ENCODE results near the gene LSMEM2.
"Not testable (repeated sequence)": the region's sequence is repeated elsewhere in the genome, so short reads cannot be mapped to it uniquely, and the experiment has no call there.

Gene LSMEM2

DNA sequence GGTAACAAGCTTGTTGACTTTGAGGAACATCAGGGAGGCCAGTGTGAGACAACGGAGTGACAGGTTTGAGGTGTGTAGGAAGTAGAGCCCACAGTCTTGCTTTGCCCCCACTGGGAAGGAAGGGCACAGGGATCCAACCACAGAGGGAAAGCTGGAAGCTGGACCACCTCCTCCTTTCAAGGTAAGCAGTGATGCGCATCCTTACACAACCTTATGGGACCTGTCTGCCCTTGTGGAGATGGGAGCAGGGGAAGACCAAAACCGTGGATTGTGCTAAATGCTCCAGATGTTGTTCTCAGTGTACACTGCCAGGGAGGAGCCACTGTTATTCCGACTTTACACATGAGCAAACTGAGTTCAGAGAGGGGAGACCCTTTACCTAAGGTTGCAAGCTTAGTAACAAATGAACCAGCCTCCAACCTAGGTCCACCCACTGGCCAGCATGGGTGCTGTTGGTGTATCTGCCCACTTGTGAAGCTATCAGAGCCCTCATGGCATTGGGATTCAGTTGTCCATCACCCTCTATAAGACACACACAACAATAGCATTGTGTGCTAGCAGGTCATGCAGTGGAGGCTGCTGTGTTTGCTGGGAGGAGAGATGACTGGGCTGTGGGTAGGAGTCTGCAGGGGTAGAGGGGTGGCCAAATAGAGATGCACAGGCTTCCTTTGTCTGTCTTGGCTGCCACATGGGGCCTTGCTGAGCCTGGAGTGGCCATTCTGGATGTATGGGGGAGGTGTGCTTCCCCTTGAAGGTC, 586 bp upstream of the LSMEM2 start:
- no peak for DNase-seq (ENCODE audit: low spot score)

DNA sequence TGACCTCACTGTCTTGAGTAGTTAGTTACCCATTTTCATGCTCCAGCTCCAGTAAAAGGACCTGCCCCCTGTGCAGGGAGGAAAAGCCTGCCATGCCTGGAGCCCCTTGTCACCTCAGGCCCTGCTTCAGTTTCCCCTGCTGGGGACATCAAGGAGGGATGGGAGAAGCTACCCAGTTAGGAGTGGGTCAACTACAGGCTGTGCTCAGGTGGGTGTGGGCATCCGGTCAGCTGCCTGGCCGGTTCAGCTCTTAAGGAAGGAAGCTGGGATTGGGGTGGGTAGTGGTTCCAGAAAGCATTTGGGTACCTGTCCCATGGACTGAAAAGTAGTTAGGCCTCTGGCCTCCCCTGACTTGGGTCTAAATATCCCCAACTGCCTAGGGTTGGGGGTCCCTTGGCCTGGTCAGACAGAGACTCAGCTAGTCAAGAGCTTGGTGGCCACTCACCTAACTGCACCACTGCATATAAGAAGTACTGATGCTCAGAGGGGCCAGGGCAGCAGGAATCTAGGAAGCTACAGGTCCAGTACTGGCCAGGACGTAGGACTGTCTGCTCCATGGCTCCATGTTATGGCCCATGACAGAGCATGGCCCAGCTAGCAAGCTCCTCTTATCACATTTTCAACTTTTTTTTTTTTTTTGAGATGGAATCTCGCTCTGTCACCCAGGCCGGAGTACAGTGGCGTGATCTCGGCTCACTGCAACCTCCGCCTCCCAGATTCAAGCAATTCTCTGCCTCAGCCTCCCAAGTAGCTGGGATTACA, 549 bp downstream of the LSMEM2 start:
- no peak for DNase-seq (ENCODE audit: low spot score)

DNA sequence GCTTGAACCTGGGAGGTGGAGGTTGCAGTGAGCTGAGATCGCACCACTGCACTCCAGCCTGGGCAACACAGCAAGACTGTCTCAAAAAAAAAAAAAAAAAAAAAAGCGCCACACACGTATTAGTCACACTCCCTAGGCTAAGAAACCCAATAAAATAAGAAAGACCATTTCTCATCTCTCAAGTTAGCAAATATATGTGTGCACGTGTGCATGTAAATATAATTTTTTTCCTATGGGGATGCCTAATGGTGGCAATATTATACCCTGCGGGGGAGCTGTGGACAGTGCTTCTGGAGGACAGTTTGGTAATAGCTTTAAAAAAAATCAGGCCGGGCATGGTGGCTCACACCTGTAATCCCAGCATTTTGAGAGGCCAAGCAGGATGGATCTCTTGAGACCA, 5.2 kb downstream of the LSMEM2 start:
- DNase-seq (ENCODE audit: low spot score): not testable (repeated sequence)

DNA sequence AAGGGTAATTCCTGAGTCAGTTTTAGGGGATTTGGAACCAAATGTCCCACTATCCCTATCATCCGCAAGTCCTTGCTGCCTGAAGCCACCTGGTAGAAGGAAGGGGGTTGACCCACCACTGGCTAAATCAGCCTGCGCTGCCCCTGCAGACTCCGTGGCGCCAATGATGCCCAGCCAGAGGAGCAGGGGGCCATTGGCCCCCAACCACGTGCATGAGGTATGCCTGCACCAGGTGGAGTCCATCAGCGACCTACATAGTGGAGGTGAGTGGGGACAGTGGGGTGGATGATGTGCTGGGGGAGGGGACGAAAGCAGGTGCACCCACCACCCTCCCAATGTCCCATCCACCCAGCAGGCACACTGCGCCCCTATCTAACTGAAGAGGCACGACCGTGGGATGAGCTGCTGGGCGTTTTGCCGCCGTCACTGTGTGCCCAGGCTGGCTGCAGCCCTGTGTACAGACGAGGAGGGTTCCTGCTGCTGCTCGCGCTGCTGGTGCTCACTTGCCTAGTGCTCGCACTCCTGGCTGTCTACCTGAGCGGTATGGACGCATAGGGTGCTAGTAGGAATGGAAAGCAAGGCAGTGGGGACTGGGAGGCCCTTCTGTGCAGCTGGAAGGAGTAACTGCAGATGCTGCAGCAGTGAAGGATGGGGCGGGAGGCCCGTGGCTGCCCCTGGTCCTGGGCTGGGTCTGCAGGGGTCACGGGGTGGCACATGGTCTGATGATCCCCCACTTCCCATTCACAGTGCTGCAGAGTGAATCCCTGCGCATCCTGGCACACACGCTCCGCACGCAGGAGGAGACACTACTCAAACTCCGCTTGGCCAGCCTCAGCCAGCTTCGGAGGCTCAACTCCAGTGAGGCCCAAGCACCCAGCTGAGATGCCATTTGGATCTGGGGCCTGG, 7.7 kb downstream of the LSMEM2 start:
- DNase-seq (ENCODE audit: low spot score): no peak

DNA sequence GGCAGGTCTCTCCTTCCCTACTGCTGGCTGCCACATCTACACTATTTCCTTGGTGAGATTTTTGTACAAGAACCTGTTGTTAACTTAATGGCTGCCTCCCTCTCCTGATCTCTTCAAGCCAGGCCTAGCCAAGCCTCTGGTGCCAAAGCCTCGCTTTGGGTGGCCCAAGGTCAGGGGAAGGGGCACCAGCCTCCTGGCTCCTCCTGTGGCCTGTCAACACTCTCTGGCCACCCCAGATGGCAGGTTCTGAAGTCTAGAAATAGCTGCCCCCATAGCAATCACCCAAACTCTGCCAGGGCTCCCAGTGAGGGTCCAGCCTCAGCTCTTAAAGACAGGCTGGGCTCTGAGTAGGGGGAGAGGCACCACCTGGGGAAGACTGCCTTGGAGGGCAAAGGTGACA, 8.4 kb downstream of the LSMEM2 start:
- DNase-seq (ENCODE audit: low spot score): no peak

DNA sequence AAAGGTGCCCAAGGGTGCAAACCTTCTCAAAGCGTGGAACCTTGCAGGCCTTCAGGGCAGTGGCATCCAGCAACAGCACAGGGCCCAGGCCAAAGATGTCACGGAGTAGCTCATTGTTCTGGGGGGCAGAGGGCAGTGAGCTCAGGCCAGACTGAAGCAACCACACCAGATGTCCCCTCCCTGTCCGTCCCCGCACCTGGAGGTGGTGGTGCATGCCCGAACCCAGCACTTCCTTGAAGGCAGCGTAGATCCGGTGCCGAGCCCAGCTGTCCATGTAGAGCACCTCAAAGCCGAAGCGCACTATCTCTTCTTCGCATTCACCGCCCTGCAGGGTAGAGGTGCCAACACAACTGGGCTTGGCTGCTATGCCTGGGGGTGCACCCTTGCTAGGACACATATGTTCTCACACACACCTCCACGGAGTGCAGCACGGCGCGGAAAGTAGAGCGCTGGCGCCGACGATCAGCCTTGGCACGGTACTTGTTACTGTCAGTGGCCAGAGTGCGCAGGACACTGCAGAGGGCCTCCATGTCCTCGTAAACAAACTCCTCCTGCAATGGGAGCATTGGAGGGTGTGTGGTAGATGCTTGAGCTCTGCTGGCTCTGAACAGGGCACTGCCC, 9.6 kb downstream of the LSMEM2 start:
- DNase-seq (ENCODE audit: low spot score): no peak

DNA sequence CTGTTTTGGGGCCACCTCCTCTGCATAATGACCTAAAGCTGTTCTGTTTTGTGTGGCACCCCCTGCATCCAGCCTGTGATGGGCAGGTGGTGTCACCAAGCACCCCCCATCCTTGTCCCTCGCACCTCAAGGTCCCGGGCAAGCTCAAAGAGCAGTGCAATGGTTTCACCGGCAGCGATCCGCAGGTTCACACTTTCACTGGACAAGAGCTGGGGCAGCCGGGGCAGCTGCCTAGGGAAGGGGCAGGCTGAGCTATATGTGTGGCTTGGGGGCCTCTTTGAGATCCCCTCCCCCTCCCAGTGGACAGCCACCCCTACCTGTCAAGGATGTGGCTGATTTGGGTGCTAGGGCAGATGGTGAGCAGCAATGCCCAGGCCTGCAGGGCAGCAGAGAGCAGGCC, 10.2 kb downstream of the LSMEM2 start:
- DNase-seq (ENCODE audit: low spot score): no peak

DNA sequence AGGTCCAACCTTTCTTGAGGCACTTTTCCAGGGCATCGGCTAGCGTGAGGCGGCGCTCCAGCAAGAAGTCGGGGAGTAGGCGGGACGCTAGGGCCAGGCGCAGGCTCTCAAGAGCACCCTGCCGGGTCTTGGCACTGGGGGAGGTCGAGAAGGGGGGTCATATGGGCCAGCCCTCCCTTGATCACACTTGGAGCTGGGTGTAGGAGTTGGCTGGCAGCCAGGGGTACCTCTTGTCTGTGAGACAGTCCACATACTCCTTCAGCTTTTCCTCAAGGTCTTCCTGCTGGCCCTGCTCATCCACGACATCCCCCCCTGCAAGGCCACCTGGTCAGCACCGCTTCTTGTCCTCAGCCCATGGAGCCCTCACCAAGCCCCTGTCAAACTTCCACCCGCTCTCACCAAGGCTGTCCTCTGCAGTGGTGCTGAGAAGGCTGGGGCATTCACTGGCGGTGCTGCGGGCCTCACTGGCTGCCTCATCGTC, 11.3 kb downstream of the LSMEM2 start:
- DNase-seq (ENCODE audit: low spot score): no peak

DNA sequence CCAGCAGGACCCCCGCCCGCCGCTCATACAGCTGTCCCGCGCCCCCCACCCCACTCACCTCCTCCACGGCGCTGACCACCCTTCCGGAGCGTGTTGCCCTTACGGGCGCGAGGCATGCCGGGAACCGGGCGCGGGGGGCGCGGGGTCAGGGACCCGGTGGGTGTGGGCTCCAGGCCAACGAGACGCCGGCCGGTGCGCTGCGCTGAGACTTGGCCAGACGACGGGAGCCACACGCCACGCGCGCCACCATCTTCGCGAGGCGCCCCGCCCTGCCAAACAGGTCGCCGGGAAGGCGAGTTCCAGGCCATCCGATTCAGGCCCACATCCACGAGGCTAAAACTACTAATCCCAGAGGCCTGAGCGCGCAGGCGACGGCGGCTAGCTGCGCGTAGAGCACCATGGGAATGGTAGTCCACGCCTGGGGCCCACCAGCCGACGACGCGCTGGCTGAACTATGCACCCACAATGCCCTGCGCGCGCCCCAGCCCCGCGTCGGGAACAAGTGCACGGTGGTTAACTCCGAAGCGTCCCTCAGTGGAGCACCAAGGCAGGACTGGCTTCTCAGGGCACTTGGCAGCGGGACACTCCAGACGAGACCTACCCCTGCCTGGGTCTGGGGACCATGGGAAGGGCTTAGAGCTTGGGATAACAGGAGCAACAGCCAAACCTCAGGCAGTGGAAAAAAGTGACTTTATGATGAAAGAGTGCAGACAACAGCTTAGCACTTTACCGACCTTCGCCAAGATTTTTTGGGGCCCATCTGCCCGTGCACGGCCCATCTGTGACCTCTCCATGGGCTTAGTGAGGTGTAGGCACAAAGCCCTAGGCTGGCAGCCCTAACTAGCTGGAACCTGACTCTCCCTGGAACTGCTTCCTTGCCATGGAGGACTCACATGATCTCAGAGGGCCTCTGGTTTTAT, 13.5 kb downstream of the LSMEM2 start, which contains the start of gene IFRD2:
Gene IFRD2, minus strand, starts transcription at position 271 of the 920 bp plus-strand sequence. Its CDS starts 155 bp downstream, at position 116.
- peak; percentile 97 for DNase-seq (ENCODE audit: low spot score)

DNA sequence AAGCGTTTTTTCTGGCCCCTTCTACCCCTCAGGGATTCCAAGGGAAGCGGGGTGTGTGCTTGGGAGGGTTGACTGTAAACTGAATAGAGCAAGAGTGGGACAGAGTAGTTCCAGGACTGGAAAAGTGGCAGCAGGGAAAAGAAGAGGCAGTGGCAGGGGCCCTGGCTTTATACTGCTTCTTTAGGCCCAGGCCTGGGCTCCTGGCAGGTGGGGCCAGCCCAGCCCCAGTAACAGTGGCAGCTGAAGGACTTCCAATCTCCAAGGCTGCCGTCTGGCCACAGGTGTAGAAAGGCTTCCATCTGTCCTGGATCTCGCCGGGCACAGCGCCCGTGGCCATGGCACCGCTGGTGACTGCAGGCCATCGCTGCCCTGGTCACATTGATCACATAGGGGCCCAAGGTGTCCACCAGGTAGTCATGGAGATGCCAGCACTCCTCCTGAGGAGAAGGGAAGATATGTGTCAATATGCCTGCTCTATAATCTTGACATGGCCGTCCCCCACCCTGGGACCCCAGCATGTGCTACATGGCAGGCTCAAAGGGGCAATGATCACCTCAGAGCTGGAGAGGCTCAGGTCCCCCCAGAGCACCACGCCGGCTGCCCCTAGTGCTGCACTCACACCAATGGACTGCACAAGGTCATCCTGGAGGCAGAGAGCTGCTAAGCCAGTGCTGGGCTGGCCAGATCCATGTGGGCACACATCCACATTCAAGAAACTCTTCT, 14.4 kb downstream of the LSMEM2 start:
- no peak for DNase-seq (ENCODE audit: low spot score)

DNA sequence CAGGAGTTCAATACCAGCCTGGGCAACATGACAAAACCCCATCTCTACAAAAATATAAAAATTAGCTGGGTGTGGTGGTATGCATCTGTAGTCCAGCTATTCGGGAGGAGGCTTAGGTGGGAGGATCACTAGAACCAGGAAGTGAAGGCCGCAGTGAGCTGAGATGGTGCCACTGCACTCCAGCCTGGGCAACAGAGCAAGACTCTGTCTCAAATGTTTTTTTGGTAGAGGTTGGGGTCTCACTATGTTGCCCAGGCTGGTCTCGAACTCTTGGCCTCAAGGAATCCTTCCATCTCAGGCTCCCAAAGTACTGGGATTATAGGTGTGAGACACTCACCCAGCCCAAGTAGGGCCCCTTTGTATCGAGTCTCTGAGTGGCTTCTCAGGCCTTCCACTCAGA, 15.2 kb downstream of the LSMEM2 start:
- no peak for DNase-seq (ENCODE audit: low spot score)

DNA sequence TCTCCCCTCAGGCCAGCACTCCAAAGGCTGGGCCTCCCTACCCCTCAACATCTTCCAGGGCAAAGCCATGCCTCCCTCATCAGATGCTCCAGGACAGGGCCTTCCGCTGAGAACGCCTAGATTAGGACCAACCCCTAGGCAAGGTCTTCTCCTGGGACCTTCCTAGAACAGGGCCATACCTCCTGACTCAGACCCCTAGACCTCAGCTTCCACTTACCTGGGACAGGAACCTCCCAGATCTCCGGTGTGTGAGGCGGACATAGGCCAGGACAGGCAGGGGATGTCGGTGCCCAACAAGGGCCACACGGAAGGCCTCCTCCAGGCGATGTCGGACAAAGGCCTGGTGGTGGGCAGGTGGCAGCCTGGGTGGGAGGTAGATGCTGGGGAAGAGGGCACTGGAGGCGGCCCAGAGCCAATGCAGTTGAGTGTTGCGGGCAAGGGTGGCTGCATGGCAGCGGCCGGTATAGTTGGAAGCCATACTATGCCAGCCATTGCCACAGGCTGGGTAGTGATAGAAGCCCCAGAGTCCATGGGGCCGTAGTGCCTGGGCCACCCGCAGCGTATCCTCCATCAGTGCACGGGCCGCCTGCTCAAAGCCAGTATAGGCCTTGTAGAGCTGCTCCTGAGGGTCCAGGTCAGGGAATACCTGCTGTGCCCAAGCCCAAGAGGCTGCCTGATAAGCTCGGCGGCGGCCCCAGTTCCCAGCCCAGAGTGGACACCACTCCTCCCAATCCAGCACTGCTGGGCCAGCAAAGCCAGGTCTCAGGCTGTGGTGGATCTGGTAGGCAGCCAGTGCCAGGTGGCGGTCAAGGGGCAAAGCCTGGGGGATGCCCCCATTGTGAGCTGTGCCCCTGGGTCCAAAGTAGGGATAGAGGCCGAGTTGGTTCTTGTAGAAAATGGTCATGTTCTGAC, 15.9 kb downstream of the LSMEM2 start:
- DNase-seq (ENCODE audit: low spot score): no peak

DNA sequence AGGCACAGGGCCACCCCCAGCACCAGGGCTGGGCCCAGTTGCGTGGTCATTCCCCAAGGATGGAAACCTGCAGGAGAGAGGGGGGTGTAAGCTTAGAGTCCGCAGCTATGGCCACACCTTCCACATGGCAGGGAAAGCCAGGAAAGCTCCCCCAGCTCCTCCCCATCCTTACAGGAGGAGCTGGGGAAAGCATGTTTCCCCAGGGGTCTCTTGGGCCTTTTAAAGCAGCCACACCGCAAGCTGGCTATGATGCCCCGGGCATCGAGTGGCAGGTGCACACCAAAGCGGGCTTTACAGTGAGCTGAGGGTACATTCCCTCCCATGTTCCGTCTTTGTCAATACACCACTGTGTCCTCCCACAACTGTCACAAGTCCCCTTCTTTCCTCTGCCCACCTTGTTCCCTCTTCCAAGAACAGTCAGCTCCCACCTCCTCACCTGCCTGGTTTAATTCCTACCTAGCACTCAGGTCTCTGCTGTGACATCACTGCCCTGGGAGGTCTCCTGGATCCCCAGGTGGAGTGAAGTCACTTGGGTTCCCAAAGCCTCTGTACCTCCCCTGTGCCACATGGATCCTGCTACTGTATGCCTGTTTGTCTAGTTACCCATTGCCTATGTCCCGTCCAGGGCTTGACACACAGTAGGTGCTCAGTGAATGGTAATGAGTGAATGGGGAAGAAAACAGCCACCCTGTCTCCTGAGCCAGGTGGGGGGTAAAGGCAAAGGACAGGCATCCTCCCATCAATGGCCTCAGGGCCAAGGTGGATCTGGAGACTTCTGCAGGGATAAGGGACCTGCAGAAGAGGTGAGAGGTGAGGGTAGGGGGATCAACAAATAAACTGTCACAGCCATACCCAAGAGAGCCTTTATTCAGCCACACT, 16.9 kb downstream of the LSMEM2 start:
- no peak for DNase-seq (ENCODE audit: low spot score)

DNA sequence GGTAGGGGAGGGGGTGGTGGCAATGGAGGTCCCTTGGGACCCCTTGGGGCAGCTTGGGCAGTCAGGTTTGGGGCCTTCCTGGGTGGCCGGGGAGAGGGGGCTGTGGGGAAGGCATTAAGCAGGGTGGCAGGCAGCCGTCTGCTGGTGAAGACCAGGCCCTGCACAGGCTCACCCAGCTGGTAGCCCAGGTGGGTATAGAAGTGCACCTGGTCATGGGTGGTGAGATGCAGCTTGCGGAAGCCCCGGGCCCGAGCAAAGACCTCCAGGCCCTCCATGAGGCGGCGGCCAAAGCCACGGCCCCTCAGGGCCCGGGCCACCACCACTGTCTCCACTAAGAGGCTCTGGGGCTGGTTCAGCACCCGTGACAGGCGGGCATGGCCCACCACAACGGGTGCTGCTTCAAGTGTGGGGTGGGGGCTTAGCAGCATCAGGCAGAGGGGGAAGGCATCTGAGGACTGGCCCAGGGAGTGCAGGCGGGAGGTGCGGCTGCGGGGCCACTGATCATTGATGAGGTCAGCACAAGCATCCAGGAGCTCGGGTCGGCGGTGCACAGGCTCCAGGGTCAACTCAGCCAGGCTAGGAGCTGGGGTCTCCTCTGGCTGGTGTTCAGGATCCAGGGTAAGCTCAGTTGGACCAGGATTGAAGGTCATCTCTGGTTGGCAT, 18.0 kb downstream of the LSMEM2 start:
- DNase-seq (ENCODE audit: low spot score): no peak

DNA sequence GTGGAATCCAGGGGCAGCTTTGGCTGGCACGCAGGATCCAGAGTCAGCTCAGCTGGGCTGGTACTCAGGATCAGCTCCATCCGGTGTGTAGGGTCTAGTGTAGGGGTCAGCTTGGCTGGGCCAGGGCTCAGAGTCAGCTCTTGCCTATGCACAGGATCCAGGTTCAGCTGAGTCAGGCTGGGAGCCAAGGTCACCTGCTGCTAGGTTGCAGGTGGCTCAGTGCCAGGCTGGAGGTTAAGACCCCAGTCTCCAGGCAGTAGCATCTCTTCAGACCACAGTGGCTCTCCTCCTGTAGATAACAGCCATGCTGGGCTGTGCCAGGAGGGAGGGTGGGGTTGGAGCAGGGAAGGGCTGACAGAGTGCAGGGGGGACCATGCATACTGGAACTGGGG, 18.5 kb downstream of the LSMEM2 start:
- DNase-seq (ENCODE audit: low spot score): no peak

DNA sequence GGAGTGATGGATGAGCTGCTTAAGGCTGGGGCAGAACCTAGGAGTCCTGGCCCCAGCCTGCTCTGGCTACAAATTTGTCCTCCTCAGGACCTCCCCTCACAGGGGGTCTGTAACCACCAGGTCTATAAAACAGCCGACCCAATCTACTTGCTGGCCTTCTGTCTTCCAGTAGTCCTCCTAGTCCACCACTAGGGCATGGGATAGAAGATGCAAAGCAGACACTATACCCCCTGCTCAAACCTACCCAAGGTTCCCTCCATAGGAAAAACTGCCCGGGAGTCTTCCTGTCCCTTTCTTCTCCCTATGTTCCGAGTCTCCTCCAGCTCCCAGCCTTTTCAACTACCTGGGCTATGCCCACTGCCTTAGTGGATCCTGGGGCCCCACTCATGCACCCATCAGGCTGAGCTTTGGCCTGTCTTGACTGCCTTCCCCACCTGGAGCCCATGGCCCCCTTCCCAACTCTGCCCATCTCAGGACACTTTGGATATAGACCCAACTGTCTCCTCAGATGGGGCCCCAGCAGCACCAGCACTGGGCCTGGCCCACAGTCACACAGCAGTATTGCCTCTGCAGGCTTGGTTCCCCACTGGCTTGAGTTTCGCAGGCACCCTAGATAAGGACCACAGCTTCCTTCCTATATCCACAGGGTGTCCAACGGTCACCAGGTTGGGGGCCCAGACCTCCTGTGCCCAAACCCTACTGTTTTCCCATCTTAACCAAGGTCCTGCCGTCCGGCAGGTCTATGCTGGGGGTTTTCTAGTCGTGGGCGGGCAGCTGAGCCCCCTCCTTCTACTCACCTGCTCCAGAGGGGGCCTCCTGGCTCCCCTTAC, 19.2 kb downstream of the LSMEM2 start:
- DNase-seq (ENCODE audit: low spot score): no peak
